ENCODE results near the gene RNF41. TPM values are rescaled to one million over a fixed set of nuclear protein-coding genes. Genes with fewer than 3 reads are reported as not detected.
A peak's percentile ranks its signal among the peaks of the same experiment; 100 is the strongest.

Gene RNF41
- total and polyA plus RNA-seq, 2 donors (not counting 3 experiments of a cell fraction or from before 2014, with no cell fraction given) = 88.3 to 203 TPM

GRCh38 chr12:56188778-56189098, 33.0 kb downstream of the RNF41 start:
- dilution Hi-C loops (cut with MboI; ENCODE audit: extremely low pct_ligation_motif_present, low sequenced_read_pairs) = no loop called here
- Histone ChIP-seq H2AFZ (ENCODE audit: low read depth, low read length) (peak overlapping the region; percentile 39), H4K20me1 (replicated peaks; ENCODE audit: control insufficient read depth, extremely low read depth, insufficient read depth, low read length) (no peaks in the 10 kb centered on the region), H3K36me3 (ENCODE audit: control insufficient read depth in 2 of 2, extremely low read depth in 1 of 2, insufficient read depth in 2 of 2, low read length in 2 of 2) (peaks cover 8 to 9% of the 10 kb centered on the region in 2 experiments), H3K27ac (ENCODE audit: insufficient read depth, low read depth, low read length) (peak overlapping the region; percentile 15), H3K9me1 (replicated peaks; ENCODE audit: control insufficient read depth, extremely low read depth, insufficient read depth, low read length) (no peaks in the 10 kb centered on the region), H3K4me1 (ENCODE audit: control insufficient read depth, extremely low read depth, insufficient read depth, low read length) (peaks cover 20% of the 10 kb centered on the region), H3K9ac (replicated peaks; ENCODE audit: extremely low read depth, insufficient read depth, low read length) (peak overlapping the region; percentile 77), H3K4me2 (ENCODE audit: insufficient read depth, low read length) (peak overlapping the region; percentile 98), H3K4me3 (replicated peaks in 1 of 3; ENCODE audit: insufficient read depth in 1 of 3, low read depth in 1 of 3, low read length in 3 of 3) (peak overlapping the region; percentile 70 to 95 (median 89)), H3K9me3 (replicated peaks; ENCODE audit: control insufficient read depth, insufficient read depth, low read length) (no peaks in the 10 kb centered on the region), H3K27me3 (ENCODE audit: control insufficient read depth in 2 of 2, insufficient read depth in 2 of 2, low read length in 2 of 2) (no peaks in the 10 kb centered on the region), H3K79me2 (ENCODE audit: control insufficient read depth, insufficient read depth, low read length) (peaks cover 33% of the 10 kb centered on the region)
- POLR2A ChIA-PET = interaction anchor here (0.9 to 3.1 kb wide), 5 partner anchors 26 to 71 kb away, joined by 4 to 18 read pairs (median 4); partner anchors contain the start of genes ESYT1, RNF41, RPL41 and ZC3H10
- CTCF ChIA-PET = interaction anchor here (0.9 to 4.4 kb wide), 26 partner anchors 10 to 459 kb away, joined by 3 to 236 read pairs (median 10); partner anchors contain the start of genes ANKRD52, CNPY2, COQ10A and ESYT1
- peak; percentile 24 for FAIRE-seq
- no TSS peak for BruUV-seq (replicated peaks)
- no peak for TF ChIP-seq GATA2 (IDR thresholded peaks at IDR 0.05; ENCODE audit: insufficient read depth, insufficient read length, low read depth, low read length)
- TF ChIP-seq POLR2A (IDR thresholded peaks at IDR 0.05; ENCODE audit: low read depth, low read length) = peak; percentile 3
- intact Hi-C loops (cut with micrococcal nuclease) = loop anchor here (1.0 to 2.0 kb wide), 5 partner anchors 31 to 450 kb away; no protein-coding TSS in a partner anchor
- DNase-seq (ENCODE audit: low read depth, low spot score) = peak; percentile 18

GRCh38 chr12:56188131-56188777, 33.5 kb downstream of the RNF41 start:
- Histone ChIP-seq H3K27me3 (ENCODE audit: control insufficient read depth in 2 of 2, insufficient read depth in 2 of 2, low read length in 2 of 2) (no peaks in the 10 kb centered on the region), H3K4me1 (ENCODE audit: control insufficient read depth, extremely low read depth, insufficient read depth, low read length) (peaks cover 20% of the 10 kb centered on the region), H2AFZ (ENCODE audit: low read depth, low read length) (peak overlapping the region; percentile 39), H3K4me2 (ENCODE audit: insufficient read depth, low read length) (peak overlapping the region; percentile 98), H3K9ac (replicated peaks; ENCODE audit: extremely low read depth, insufficient read depth, low read length) (peak overlapping the region; percentile 77), H3K9me1 (replicated peaks; ENCODE audit: control insufficient read depth, extremely low read depth, insufficient read depth, low read length) (no peaks in the 10 kb centered on the region), H3K9me3 (replicated peaks; ENCODE audit: control insufficient read depth, insufficient read depth, low read length) (no peaks in the 10 kb centered on the region), H4K20me1 (replicated peaks; ENCODE audit: control insufficient read depth, extremely low read depth, insufficient read depth, low read length) (no peaks in the 10 kb centered on the region), H3K36me3 (ENCODE audit: control insufficient read depth in 2 of 2, extremely low read depth in 1 of 2, insufficient read depth in 2 of 2, low read length in 2 of 2) (peaks cover 9 to 10% of the 10 kb centered on the region in 2 experiments), H3K4me3 (replicated peaks in 1 of 3; ENCODE audit: insufficient read depth in 1 of 3, low read depth in 1 of 3, low read length in 3 of 3) (peak overlapping the region; percentile 70 to 95 (median 89)), H3K79me2 (ENCODE audit: control insufficient read depth, insufficient read depth, low read length) (peaks cover 33% of the 10 kb centered on the region), H3K27ac (ENCODE audit: insufficient read depth, low read depth, low read length) (peak overlapping the region; percentile 15)
- FAIRE-seq = peak; percentile 62
- TSS peak; percentile 30 for BruUV-seq (replicated peaks)
- DNase-seq (ENCODE audit: low read depth, low spot score) = no peak
- TF ChIP-seq POLR2A (IDR thresholded peaks at IDR 0.05; ENCODE audit: low read depth, low read length) (no peak), MAX (IDR thresholded peaks at IDR 0.05; ENCODE audit: insufficient read depth, insufficient read length) (no peak), MYC (IDR thresholded peaks at IDR 0.05; ENCODE audit: low read depth, low read length) (no peak), EZH2 (IDR thresholded peaks at IDR 0.05; ENCODE audit: borderline replicate concordance, low read depth, low read length, severe bottlenecking) (no peak), POLR2AphosphoS5 (IDR thresholded peaks at IDR 0.05; ENCODE audit: insufficient read depth, low read depth, low read length) (no peak), CTCF (IDR thresholded peaks at IDR 0.05; ENCODE audit: extremely low read depth in 1 of 2, insufficient read depth in 1 of 2, low read depth in 1 of 2, low read length in 2 of 2) (no peak), GATA2 (IDR thresholded peaks at IDR 0.05; ENCODE audit: insufficient read depth, insufficient read length, low read depth, low read length) (no peak), FOS (IDR thresholded peaks at IDR 0.05; ENCODE audit: borderline replicate concordance, insufficient read depth, low read length) (no peak), JUN (IDR thresholded peaks at IDR 0.05; ENCODE audit: borderline replicate concordance, insufficient read depth, insufficient read length, low read depth) (no peak)
- ChIA-PET POLR2A (interaction anchor here (0.7 to 3.1 kb wide), 5 partner anchors 26 to 71 kb away, joined by 3 to 18 read pairs (median 4); partner anchors contain the start of genes RNF41, RPL41 and ZC3H10), CTCF (interaction anchor here (1.0 to 4.4 kb wide), 9 partner anchors 10 to 450 kb away, joined by 4 to 236 read pairs (median 18); partner anchors contain the start of genes ANKRD52, ESYT1, RPL41 and ZC3H10)
- dilution Hi-C loops (cut with MboI; ENCODE audit: extremely low pct_ligation_motif_present, low sequenced_read_pairs) (no loop called here), intact Hi-C loops (cut with micrococcal nuclease) (loop anchor here (2.0 kb wide), 1 partner anchor 449 kb away; no protein-coding TSS in a partner anchor)

Data from endothelial cell of umbilical vein (primary cell).